HG03139 (cell line): ENCODE measurements around the gene DLAT.
"Not testable (repeated sequence)": the region's sequence is repeated elsewhere in the genome, so short reads cannot be mapped to it uniquely, and the experiment has no call there.

Experiments used
- ATAC-seq: cut with Tn5 transposase; IDR thresholded peaks from one replicate; pipeline ENCODE4 v1.9.1; 2021; ENCODE audit not compliant: unreplicated experiment

DLAT gene

DNA sequence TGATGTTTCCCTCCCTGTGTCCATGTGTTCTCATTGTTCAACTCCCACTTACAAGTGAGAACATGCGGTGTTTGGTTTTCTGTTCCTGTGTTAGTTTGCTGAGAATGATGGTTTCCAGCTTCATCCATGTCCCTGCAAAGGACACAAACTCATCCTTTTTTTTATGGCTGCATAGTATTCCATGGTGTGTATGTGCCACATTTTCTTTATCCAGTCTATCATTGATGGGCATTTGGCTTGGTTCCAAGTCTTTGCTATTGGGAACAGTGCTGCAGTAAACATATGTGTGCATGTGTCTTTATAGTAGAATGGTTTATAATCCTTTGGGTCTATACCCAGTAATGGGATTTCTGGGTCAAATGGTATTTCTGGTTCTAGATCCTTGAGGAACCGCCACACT, 21.4 kb downstream of the DLAT start:
- ATAC-seq, result not testable (repeated sequence)

DNA sequence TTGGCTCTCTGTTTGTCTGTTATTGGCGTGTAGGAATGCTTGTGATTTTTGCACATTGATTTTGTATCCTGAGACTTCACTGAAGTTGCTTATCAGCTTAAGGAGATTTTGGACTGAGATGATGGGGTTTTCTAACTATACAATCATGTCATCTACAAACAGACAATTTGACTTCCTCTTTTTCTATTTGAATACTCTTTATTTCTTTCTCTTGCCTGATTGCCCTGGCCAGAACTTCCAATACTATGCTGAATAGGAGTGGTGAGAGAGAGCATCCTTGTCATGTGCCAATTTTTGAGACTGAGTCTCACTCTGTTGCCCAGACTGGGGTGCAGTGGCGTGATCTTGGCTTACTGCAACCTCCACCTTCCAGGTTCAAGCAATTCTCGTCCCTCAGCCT, 23.0 kb downstream of the DLAT start:
- not testable (repeated sequence) for ATAC-seq

DNA sequence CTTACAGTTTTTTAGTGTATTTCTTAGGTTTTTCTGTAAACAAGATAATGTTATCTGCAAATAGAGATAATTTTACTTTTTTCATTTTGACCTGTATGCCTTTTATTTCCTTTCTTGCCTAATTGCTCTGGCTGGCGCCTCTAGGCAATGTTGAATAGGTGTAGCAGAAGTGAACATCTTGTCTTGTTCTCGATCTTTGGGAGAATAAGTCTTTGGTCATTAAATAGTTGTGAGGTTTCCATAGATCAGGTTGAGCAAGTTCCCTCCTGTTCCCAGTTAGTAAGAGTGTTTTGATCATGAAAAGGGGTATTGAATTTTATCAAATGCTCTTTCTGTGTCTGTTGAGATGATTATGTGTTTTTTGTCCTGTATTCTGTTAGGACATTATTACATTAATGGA, 24.6 kb downstream of the DLAT start:
- ATAC-seq, result no peak

DNA sequence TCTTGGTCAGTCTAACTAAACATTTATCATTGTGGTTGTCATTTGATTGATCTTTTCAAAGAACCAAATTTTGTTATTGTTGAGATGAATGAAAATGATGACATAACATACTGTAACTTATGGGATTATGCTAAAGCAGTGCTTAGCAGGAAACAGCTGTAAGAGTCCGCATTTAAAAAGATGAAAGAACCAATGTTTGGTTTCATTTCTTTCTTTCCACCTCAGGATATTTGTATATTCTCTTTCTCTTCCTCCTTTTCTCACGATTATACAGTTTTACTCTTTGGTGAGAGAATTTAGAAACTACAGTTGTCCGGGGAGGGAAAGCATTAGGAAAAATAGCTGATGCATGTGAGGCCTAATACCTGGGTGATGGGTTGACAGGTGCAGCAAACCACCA, 25.5 kb downstream of the DLAT start:
- ATAC-seq, result peak; percentile 77

DNA sequence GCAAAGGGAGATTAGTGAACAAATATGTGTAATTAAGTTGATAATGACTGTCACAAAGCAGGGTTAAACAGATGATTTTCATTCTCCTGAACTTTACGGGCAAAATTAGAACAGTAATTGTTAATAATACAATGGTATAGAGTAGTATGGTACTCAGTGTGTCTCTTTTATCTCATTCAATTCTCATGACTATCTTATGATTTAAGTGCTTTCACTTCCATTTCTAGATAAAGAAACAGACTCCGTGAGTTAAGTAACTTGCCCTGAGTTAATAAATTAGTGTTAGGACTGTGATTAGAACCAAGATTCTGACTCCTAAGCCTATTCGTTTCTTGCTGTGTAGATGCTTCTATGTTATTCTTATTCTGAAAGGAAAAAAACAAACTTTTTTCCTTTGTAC, 26.6 kb downstream of the DLAT start:
- ATAC-seq, result no peak

DNA sequence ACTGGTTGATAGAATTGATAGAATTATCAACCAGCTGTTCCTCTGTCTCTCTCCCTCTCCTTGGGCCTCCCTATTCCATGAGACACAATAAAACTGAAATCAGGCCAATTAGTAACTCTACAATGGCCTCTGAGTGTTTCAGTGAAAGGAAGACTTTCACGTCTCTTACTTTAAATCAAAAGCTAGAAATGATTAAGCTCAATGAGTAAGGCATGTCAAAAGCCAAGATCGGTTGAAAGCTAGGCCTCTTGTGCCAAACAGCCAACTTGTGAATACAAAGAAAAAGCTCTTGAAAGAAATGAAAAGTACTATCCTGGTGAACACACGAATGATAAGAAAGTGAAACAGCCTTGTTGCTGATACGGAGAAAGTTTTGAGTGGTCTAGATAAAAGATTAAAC, 32.0 kb downstream of the DLAT start:
- ATAC-seq, result no peak

DNA sequence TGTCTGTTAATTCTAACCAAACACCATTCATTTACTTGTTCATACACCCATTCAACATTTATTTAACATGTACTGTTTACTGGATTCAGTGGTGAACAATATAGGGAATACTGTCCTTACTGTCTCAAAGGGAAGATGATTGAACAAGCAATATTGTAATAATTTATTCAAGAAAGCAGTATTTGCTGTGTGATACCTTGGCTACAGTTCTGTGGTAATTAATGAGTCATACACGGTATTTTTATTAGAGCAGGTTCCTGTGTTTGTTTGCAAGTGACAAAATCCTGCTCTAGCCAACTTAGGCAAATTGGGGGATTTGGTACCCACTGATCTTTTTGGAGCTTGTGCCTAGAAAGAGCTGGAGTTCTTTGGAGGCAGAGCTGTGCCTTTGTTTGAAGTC, 32.9 kb downstream of the DLAT start:
- no peak for ATAC-seq

DNA sequence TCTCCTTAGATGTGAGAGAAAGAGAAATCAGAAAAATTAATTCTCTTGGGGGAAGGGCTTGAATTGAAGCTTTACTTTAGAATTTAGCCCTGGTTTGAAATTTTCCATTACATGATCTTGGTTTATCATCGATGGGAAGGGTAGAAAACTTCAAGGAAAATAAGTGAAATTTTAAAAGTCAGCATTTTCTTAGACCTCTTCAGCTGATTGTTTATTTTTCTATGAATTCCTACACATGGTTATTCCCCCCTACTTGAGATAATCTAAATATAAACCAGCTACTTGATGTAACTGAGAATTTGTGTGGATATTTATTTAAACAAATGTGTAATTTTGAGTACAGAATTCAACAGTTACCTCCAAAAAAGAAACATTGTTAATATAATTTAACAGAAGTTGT, 37.7 kb downstream of the DLAT start:
- no peak for ATAC-seq

DNA sequence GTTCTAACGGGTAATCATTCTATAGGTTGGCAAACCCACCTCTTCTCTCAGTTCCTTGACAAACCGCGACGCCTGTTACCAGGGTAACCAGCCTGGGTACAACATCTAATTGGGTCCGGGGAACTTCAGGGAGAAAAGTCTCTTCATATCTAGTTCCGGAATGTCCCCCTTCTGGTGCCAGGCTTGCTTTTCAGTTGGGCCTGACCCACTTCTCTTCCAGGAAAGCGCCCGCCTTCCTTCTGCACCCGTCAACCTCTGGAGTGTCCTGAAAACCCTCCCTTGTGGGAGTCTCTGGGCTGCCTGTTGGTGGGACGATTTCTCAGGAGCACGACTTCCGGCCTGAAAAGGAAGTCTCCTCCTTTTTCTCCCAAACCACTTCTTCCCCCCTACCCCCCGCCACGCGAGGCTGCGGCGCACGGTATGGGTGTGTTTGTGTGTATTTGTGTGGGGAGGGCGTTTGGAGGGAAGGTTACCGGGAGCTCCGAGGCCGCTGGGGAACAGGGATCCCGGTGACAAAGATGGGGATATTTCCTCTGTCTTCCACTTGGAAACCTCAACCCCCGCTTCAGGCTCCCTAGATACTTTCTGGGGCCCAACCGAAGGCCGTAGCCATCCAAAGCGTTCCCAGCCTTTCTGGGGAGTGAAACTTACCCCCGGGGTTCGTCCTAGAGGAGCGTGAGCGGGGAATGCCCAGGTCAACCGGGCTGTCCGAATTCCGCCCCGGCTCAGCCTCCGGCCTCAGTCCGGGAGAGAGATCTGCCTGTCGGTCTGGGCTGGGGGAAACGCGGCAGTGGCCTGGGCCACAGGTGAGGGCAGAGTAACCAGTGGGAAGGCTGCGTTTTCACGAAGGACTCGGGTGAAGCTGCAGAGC, 49.0 kb downstream of the DLAT start, which contains the start of the genes NKAPD1 and PIH1D2:
Gene NKAPD1 (plus strand): TSS at position 359 of the 871 bp plus-strand sequence. CDS start 1,276 bp downstream, outside the sequence.
Gene PIH1D2 (minus strand): TSS at position 77 of the 871 bp plus-strand sequence. CDS start 843 bp downstream, outside the sequence.
- ATAC-seq, result peak; percentile 73

DNA sequence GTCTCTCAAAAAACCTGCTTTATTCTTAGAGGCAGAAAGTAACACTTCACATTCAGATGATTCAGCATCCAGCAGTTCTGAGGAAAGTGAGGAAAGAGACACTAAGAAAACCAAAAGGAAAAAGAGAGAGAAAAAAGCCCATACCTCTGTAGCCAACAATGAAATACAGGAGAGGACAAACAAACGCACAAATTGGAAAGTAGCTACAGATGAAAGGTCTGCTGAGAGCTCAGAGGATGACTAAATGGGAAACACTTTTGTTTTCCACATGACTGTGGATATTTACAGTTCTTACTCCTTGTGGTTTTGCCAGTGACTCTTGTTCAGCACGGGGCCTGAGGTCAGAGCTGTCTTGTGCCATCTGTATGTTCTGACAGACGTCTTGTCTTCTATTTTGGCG, 57.5 kb downstream of the DLAT start:
- no peak for ATAC-seq

DNA sequence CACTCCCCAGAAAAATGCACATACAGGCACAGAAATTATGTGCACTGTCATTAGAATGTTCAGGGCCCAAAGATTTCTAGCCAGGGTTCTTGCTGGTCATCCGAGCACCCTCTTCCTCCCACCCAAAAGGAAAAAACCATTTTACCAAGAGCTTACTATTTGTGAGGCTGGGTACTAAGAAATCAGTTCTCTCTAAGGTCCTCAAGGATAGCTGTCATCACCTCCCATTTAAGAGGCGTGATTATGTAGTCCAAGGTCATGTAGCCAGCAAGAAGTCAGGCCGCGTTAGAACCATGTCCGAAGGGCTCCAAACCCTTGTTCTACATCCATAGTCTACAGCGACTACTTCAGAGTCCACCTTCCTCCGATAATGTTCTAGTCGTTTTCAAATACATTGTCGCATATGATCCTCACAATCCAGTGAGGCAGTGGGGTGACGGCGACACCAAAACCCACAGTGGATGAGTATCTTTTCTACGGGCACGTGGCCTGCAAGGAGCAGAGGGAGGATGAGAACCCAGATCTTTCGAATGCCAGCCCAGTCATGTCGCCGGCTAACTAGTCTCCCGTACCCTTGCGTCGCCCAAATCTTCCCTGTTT, 60.7 kb downstream of the DLAT start:
- peak; percentile 27 for ATAC-seq

DNA sequence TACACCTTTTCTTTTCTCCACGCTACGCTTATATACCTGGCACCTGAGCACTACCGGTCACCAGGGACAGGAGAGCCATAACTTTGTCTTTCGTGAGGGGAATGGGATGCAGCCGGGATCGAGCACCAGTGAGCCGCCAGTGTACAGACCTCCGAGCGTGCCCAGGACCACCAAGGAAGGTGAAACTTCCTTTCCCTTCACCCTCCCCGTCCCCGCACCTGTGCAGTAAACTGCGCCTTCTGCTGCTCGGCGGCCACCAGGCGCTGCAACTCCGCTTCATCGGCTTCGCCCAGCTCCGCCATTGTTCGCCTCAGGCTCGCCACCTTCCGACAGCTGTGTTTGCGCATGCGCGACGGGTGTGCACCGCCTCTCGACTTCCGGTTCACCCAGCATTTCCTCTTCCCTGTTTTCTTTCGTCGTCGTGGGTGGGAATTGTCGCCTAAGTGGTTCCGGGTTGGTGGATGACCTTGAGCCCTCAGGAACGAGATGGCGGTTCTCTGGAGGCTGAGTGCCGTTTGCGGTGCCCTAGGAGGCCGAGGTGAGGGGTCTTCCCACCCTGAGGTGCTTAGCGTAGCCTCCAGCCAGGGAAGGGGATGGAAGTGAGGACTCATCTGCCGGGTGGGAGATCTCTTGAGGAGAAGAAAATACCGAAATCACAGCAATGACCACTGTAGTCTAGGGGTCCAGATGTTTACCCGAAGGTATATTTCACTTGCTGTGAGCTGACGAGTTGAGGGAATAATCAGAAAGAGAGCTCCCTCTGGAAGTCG, 61.4 kb downstream of the DLAT start, which contains the start of the genes SDHD and TIMM8B:
Gene SDHD (plus strand): TSS at position 452 of the 770 bp plus-strand sequence. CDS start 35 bp downstream, at position 487.
Gene TIMM8B (minus strand): TSS at position 335 of the 770 bp plus-strand sequence. CDS start 33 bp downstream, at position 302.
- peak; percentile 89 for ATAC-seq

DNA sequence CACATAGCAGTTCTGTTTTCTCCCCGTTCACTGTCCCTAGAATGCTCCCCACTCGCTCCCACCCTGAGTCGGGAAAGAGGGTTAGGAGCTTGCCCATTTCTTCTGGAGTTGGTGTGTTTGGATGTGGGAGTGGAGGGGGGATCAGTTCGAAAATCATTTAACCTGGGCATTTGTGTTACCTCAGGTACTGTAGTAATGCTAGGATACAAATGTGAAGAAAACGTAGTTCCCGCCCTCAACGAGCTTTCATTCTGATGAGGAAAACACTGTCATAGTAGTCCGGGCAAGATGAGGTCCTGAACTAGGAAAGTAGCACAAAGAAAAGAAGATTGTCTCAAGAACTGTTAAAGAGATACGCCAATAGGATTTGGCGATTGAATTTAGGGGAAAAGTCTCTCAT, 62.0 kb downstream of the DLAT start:
- ATAC-seq, result no peak

DNA sequence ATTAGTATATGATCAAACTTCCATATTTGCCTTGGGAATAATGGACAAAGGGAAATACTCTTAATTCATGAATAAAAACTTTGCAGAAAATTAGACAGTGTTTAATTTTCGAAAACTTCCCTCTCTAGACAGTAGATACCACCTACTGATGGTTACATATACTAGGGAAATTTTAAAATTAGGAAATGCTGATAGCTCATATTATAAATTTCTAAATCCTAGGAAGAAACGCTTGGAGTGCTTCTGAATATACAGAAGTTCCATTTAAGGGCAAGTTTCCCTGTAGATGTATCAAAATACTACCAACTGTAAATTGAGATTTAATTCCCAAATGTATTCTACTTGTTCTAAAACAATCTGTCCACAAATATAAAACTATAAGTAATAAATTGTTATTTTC, 70.1 kb downstream of the DLAT start:
- not testable (repeated sequence) for ATAC-seq

DNA sequence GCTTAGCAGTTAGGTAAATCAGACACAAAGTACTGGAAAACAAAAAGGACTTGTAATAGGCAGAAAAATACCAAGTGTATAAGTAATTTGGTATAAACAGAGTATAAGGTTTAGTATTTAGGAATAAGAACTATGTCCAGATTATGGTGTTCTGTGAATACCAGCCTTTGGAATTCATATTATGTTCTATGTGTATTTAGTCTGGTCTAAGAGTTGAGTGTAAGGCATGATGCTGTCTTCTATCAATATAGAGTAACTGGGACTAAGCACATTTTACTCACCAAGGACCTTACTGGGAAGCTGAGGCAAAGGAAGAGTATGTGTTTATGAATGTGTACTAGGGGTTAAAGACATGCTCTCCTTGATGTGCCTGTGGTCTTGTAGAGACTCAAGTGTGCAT, 71.0 kb downstream of the DLAT start:
- no peak for ATAC-seq

DNA sequence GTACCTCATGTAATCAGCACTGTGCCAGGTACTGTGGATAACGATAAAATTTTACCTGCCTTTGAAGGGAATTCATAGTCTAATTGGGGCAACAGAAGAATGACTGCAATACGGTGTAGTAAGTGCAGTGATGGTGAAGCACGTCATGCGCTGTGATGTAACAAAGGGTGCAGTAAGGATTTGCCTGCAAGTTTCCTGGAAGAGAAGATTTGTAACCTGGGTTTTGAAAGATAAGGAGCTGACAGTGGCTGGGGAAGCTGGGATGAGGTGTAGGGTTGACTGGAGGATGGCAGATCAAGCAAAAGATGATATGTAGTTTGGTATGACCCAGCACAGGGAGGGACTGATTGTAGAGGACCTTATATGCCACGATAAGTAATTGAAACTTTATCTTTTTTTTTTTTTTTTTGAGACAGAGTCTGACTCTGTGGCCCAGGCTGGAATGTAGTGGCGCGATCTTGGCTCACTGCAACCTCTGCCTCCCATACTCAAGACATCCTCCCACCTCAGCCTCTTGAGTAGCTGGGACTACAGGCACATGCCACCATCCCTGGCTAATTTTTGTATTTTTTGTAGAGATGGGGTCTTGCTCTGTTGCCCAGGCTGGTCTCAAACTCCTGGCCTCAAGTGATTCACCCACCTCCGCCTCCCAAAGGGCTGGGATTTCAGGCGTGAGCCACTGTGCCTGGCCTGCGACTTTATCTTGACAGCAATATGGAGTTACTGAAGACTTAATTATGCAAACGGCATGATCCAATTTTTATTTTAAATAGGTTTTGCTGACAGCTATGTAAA, 72.7 kb downstream of the DLAT start:
- ATAC-seq, result no peak

DNA sequence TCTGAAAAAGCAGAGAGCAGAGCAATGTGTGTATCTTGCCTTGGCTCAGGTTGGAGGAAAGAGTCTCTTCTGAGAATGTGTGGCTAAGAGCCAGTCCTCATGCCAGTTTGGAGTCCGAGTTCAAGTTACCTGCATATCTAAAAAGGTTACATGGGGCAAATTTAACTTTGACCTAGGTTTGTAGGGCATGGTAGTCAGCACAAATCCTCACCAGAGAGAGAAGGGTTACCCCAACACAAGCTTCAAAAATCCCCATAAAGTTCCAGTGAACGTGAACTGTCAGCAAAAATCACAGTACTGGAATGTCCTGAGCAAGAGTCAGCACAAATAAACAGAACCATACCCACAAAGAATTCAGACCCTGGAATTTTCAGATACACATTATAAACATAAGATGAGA, 75.3 kb downstream of the DLAT start:
- no peak for ATAC-seq

DNA sequence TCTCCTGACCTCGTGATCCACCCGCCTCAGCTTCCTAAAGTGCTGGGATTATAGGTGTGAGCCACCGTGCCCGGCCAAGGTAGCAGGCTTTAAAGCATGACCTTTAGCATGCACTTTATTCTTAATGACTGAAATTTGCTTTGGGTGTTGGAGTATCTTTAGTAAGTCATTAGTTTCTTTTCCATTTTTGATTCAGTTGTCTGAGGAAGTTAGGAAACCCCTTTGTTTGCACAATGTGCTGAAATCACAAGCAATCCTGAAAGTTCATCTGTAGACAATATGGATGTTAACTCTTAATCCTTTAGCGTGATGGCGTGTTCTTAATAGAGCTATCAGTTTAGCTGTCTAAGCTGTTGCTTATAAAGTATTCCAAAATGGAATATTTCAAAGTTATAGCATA, 78.2 kb downstream of the DLAT start:
- no peak for ATAC-seq

DNA sequence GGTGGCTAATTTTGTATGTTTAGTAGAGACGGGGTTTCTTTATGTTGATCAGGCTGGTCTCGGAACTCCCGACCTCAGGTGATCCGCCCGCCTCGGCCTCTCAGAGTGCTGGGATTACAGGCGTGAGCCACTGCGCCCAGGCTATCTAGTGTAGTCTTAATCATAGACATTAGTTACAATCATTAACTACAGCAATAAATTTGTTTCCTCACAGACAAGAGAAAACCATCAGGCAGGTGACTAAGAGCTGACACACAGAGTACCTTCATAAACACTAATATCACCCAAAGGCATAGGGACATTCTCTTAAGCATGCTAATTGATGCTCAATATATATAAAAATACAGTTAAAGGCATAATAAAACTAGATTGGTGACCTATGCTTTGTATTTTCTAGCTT, 80.9 kb downstream of the DLAT start:
- no peak for ATAC-seq
